Ureter (tissue), 1 donor: ENCODE results near the gene MT1G. TPM values are rescaled to one million over a fixed set of nuclear protein-coding genes. Genes with fewer than 3 reads are reported as not detected.
"Not testable (repeated sequence)": the region's sequence is repeated elsewhere in the genome, so short reads cannot be mapped to it uniquely, and the experiment has no call there.

Experiments
- DNase-seq: peaks from one replicate; pipeline ENCODE4 v3.0.0-alpha.2; 2020; ENCODE audit warnings: low spot score
- total RNA-seq: library from RNA; stranded (reverse); gene quantifications from one replicate; pipeline ENCODE4 v1.2.4, GENCODE V29; 2023
- donor health status: DM: yes; HTN: yes; CAD: no.

MT1G gene
- total RNA-seq, 1 donor from 2014 or later: 2.9 TPM

GRCh38 chr16:56684926-56685590, 17.2 kb upstream of the MT1G start:
- no peak for DNase-seq

GRCh38 chr16:56684256-56684925, 16.5 kb upstream of the MT1G start:
- no peak for DNase-seq

GRCh38 chr16:56683424-56684172, 15.7 kb upstream of the MT1G start:
- no peak for DNase-seq

DNA sequence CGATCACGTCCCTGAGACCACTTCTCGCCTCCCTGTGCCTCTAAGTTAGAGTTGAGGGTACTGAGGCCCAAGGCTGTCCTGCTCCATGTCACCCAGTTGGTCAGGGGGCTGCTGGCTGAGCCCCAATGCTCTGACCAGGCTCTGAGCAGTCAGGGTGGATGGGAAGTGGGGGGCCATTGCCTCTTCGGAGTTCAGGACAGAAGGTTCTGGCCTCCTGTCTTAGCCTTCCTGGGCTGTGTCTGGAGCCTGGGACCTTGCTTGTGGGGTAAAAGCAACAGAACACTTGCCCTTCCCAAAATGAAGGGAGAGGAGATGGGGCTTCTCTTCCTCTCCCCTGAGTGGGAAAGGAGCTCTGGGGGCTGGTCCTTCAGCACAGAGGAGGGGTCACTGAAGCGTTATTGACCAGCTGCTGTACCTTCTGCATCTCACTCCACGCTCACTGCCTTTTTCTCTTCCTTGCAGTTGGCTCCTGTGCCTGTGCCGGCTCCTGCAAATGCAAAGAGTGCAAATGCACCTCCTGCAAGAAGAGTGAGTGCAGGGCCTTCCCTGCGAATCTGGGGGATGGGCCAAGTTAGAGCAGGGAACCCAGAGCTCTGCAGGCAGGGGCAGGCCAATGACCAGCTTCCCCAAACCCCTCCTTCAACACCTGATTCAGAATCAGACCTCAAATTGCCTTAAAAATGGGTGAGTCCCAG, 15.0 kb upstream of the MT1G start:
- DNase-seq: no peak

DNA sequence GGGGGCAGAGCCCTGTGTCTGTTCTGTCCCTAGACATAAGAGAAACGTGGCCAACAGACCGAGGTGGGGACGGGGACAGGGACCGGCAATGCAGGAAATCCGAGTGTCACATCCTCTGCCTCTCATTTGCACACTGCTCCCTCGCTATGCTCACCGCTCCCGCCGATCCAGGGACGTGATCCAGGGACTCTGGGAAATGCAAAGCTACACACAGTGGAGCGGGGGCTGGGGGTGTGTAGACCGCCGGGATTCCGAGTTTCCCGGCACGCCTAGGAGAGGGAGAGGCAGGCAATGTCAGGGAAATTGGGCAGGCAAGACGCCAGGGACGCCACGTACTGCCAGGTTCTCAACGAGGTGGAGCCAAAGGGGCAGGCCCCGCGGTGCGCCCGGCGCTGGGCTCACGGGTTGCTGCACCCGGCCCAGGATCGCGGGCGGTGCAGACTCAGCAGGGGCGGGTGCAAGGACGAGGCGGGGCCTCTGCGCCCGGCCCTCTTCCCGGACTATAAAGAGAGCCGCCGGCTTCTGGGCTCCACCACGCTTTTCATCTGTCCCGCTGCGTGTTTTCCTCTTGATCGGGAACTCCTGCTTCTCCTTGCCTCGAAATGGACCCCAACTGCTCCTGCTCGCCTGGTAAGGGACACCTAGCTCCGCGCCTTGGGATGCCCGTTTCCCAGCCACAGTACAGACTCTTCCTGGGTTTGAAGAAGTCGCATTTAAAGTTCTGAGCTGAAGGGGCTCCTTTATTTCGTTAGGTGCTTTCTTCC, 14.3 kb upstream of the MT1G start, which contains the start of gene MT1X:
Gene MT1X (plus strand): TSS at position 532 of the 764 bp plus-strand sequence. CDS start 71 bp downstream, at position 603.
- peak; percentile 93 for DNase-seq

- DNase-seq: no peak
Observed at GRCh38 chr16:56679818-56680217, 12.0 kb upstream of the MT1G start.

GRCh38 chr16:56679078-56679730, 11.3 kb upstream of the MT1G start:
- no peak for DNase-seq

GRCh38 chr16:56677474-56677873, 9.6 kb upstream of the MT1G start:
- no peak for DNase-seq

GRCh38 chr16:56675685-56676210, 7.9 kb upstream of the MT1G start:
- DNase-seq: no peak

GRCh38 chr16:56674570-56674969, 6.7 kb upstream of the MT1G start:
- not testable (repeated sequence) for DNase-seq

- no peak for DNase-seq
Observed at GRCh38 chr16:56673921-56674320, 6.1 kb upstream of the MT1G start.

DNA sequence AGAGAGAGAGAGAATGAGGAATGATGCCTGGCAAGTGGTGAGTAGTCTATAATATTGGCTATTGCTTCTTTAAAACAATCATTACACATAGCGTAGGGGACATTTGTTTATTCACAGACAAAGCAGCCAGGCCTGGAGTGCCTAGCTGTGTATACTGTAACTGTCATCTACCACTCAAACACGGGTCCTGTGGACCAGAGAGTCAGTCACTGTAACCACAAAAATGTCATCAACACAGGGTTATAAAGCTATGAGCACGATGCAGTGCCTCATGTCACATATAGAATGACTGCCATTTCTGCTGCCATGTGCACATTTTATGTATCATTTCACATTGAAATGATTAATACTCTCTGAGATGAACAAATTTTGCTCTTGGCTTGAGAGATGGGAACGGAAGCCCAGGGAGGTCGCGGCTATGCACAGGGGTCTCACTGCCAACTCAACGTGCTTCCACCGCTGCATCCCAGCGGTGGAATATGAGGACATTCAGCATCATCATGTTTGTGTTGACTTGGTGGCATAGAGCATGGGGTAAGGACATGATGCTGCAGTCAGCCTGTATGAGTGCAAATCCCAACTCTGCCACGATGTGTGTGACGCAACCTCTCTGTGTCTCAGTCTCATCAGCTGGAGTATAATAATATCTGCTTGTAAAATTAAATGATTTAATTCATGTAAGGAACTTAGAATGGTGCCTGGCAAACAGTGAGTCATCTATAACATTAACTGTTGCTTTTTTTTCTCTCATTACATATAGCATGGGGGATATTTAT, 5.1 kb upstream of the MT1G start:
- no peak for DNase-seq

GRCh38 chr16:56672171-56672570, 4.3 kb upstream of the MT1G start:
- DNase-seq: not testable (repeated sequence)

- not testable (repeated sequence) for DNase-seq
Observed at GRCh38 chr16:56671691-56672090, 3.8 kb upstream of the MT1G start.

DNA sequence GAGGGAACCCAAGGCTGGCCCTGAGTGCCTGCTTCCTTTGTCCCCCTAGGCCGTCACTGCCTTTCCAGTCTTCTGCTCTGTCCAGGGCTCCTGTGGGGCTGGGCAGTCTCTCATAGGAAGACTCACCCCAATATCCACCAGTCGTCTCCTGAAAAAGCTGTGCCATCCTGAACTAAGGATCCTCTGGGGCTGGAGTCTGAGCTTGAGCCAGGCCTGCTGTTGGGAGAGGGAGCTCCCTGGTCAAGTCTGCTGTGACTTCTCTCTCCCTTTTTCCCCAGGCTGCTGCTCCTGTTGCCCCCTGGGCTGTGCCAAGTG, 2.7 kb upstream of the MT1G start:
- DNase-seq: no peak

DNA sequence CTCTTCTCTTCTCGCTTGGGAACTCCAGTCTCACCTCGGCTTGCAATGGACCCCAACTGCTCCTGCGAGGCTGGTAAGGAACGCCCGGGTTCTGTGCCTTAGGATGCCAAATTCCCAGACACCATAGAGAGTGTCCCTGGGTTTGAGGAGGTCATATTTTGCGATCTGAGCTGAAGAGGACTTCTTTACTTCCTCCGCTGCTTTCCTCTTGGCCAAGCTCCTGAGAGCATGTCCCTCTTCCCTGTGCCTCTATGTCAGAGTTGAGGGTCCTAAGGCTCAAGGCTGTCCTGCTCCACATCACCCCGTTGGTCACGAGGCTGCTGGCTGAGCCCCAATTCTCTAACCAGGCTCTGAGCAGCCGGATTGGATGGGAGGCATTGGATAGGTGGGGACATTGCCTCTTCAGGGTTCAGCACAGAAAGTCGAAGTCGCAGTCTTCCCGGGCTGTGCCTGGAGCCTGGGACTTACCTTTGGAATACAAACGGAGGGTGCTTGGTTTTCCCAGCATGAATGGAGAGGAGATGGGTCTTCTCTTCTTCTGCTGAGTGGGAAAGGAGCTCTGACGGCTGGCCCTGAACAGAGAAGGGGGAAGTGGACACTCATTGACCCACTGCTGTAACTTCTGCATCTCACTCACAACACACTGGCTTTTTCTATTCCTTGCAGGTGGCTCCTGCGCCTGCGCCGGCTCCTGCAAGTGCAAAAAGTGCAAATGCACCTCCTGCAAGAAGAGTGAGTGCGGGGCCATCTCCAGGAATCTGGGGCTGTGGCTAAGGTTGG, 2.2 kb upstream of the MT1G start:
- DNase-seq: no peak

DNA sequence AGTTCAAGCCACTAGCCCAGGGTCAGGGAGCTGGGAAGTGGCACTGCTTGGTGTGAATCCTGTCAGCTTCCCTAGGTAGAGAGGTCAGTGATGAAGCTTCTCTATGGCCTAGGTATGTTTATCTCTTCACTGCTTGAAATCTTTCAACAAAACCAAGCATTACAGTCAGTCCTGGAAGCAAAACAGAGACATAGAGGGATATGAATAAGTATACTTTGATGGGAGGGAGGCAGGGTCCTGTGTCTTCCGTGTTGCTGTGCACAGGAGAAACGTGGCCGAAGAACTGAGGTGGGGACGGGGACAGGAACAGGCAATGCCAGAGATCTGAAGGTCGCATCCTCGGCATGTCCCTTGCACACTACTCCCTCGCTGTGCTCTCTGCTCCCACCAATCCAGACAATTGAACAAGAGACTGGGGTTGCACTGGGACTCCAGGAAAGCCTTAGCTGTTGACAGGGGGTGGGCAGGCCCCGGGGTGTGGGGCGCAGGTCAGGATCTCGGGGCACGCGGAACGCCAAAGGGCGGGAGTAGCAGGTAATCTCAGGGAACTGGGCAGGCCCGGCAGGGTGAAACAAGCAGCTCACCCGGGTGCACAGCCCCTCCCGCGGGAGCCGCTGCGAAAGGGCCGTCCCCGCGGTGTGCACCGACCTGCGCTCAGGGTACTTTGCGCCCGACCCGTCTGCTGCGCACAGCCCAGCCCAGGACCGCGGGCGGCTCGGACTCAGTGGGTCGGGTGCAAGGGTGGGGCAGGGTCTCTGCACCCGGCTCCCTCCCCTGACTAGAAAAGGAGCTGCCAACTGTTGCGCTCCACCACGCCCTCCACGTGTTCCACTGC, 1.4 kb upstream of the MT1G start, which contains the start of gene MT1H:
Gene MT1H (plus strand): TSS at position 810 of the 835 bp plus-strand sequence. CDS start 71 bp downstream, outside the sequence.
- no peak for DNase-seq
